GM18858 (cell line): ENCODE results near the gene ZSCAN4.

Experiments
- ATAC-seq: cut with Tn5 transposase; IDR thresholded peaks from one replicate; pipeline ENCODE4 v1.9.1; 2021; ENCODE audit not compliant: unreplicated experiment

The ZSCAN4 gene

GRCh38 chr19:57675881-57676280 is 7.1 kb downstream of the ZSCAN4 start:
- ATAC-seq, result no peak

GRCh38 chr19:57682226-57682766 is 13.6 kb downstream of the ZSCAN4 start:
- no peak for ATAC-seq

DNA sequence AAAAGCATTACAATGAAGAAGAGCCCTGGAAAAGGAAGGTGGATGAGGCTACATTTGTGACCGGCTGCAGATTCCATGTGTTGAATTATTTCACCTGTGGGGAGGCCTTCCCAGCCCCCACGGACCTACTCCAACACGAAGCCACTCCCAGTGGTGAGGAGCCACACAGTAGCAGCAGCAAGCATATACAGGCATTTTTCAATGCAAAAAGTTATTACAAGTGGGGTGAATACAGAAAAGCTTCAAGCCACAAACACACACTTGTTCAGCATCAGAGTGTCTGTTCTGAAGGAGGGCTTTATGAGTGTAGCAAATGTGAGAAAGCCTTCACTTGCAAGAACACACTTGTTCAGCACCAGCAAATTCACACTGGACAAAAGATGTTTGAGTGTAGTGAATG is 18.0 kb downstream of the ZSCAN4 start:
- ATAC-seq, result no peak

DNA sequence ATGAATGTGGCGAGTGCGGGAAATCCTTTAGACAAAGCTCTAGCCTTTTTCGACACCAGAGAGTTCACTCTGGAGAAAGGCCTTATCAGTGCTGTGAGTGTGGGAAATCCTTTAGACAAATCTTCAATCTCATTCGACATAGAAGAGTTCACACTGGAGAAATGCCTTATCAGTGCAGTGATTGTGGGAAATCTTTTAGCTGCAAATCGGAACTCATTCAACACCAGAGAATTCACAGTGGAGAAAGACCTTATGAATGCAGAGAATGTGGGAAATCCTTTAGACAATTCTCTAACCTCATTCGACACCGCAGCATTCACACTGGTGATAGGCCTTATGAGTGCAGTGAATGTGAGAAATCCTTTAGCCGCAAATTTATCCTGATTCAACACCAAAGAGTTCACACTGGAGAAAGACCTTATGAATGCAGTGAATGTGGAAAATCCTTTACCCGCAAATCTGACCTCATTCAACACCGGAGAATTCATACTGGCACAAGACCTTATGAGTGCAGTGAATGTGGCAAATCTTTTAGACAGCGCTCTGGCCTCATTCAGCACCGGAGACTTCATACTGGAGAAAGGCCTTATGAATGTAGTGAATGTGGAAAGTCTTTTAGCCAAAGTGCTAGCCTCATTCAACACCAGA is 18.8 kb downstream of the ZSCAN4 start:
- ATAC-seq, result no peak

- no peak for ATAC-seq
Measured at GRCh38 chr19:57688011-57688763, 19.5 kb downstream of the ZSCAN4 start.

DNA sequence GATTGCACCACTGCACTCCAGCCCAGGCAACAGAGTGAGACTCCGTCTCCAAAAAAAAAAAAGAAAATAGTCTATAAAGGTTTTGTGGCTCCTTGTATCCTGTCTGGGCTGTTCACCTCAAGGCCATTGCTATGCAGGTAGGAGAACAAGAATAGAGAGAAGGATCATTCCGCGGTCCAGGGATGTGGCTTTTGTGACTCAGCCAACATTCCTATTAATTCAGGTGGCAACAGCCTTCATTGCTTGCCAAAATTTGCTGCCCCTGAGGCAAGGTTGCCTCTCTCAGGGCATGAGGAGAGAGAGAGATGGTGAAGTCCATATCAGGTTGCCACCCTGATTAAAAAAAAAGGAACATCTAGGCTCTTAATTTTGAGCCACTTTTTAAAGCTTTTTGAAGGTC is 21.0 kb downstream of the ZSCAN4 start:
- no peak for ATAC-seq

GRCh38 chr19:57701625-57702024 is 32.9 kb downstream of the ZSCAN4 start:
- no peak for ATAC-seq

GRCh38 chr19:57706346-57706745 is 37.6 kb downstream of the ZSCAN4 start:
- ATAC-seq, result no peak

GRCh38 chr19:57708641-57709361 is 40.1 kb downstream of the ZSCAN4 start, which contains the start of gene ZNF154:
Gene ZNF154 (minus strand): TSS chr19:57709204. CDS start chr19:57708971, 233 bp downstream.
- no peak for ATAC-seq

GRCh38 chr19:57709616-57710015 is 40.9 kb downstream of the ZSCAN4 start:
- ATAC-seq, result no peak

GRCh38 chr19:57712222-57712621 is 43.5 kb downstream of the ZSCAN4 start:
- no peak for ATAC-seq

DNA sequence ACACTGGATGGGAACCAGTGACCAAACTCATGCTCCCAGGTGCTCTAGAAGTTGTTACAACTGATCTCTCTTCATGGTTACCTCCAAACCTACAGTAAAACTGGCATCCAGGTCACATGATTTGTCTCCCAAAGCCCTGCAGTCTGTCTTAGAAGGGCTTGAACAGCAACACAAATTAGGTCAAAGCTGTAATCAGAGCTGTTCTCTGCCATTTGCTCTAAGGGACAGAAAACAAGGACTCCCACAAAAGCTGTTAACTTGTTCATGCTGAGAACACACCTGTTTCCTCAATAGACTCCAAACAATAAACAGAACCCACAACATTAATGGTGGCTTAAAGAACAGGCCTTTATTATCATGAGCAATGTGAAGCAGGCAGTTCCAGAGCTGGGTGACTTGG is 50.7 kb downstream of the ZSCAN4 start:
- no peak for ATAC-seq

GRCh38 chr19:57719901-57720519 is 51.3 kb downstream of the ZSCAN4 start:
- ATAC-seq, result no peak

- no peak for ATAC-seq
Measured at GRCh38 chr19:57720878-57721277, 52.1 kb downstream of the ZSCAN4 start.
